GM12878 (cell line): Measurements from ENCODE around the gene LXN. TPM values are rescaled to one million over a fixed set of nuclear protein-coding genes. Genes with fewer than 3 reads are reported as not detected.

Source experiments
- ATAC-seq: fragments of 200-7000 bp; cut with Tn5 transposase; 3 replicates; pipeline ENCODE4 v1.9.1; 2020; ENCODE audit warnings: mild to moderate bottlenecking, moderate library complexity
- BruUV-seq: library from RNA; stranded (reverse); fragments of 400-500 nt; replicated peaks from 2 replicates; lab custom pipeline; 2021; lab: Mats Ljungman, UMichigan
- CTCF ChIA-PET: fragments of 300-600 bp; sonication (Branson Sonifier 250); formaldehyde crosslinking; extraction: SDS; loops from one replicate; lab custom pipeline; 2021; ENCODE audit warnings: inconsistent platforms; lab: Yijun Ruan, JAX
- POLR2A ChIA-PET: fragments of 350-600 bp; formaldehyde crosslinking; extraction: SDS; loops from one replicate; lab custom pipeline; 2021; ENCODE audit warnings: inconsistent platforms; lab: Charles Lee
- RAD21 ChIA-PET: fragments of 300-600 bp; sonication (Branson Sonifier 250); formaldehyde crosslinking; loops from one replicate; lab custom pipeline; 2023; ENCODE audit warnings: antibody characterized with exemption; ENCODE audit not compliant: unreplicated experiment; lab: Charles Lee
- SMC1A ChIA-PET: fragments of 300-600 bp; sonication (Branson Sonifier 250); formaldehyde crosslinking; loops from one replicate; lab custom pipeline; 2023; ENCODE audit not compliant: unreplicated experiment, uncharacterized antibody; lab: Charles Lee
- DNase-seq: peaks from one replicate; pipeline ENCODE4 v3.0.0-alpha.2; 2011; ENCODE audit warnings: low read depth, low spot score
- FAIRE-seq: peaks from 3 replicates; lab custom pipeline; 2011; peaks lifted over from hg19 to GRCh38; lab: Jason Lieb, UNC
- H2AFZ ChIP-seq: 2 replicates; pipeline ENCODE4 v1.6.0; 2011; ENCODE audit warnings: low read depth, low read length, control low read depth; ENCODE audit not compliant: control insufficient read depth
- H3K27ac ChIP-seq: 2 replicates; pipeline ENCODE4 v1.5.1; 2011; ENCODE audit warnings: control low read depth; ENCODE audit not compliant: control insufficient read depth, insufficient read depth
- H3K27me3 ChIP-seq, 2 experiments: replicated peaks in 1 of 2; 2 replicates each; pipeline versions ENCODE4 v1.6.0 to v1.6.1; 2011; ENCODE audit warnings: low read length in 1 of 2; ENCODE audit not compliant: control insufficient read depth in 2 of 2, insufficient read depth in 2 of 2
- H3K36me3 ChIP-seq, 2 experiments: 2 replicates each; pipeline ENCODE4 v1.5.1; 2011; ENCODE audit warnings: low read length in 1 of 2; ENCODE audit not compliant: control insufficient read depth in 2 of 2, insufficient read depth in 2 of 2
- H3K4me1 ChIP-seq: 2 replicates; pipeline ENCODE4 v1.6.1; 2011; ENCODE audit warnings: mild to moderate bottlenecking, low read length, moderate library complexity, mixed read lengths; ENCODE audit not compliant: control insufficient read depth, insufficient read depth
- H3K4me2 ChIP-seq: 2 replicates; pipeline ENCODE4 v1.6.0; 2011; ENCODE audit warnings: control low read depth; ENCODE audit not compliant: control insufficient read depth, insufficient read depth
- H3K4me3 ChIP-seq: fragments of 200-600 bp; sonication (generic); 2 replicates; pipeline ENCODE4 v1.5.1; 2016
- H3K79me2 ChIP-seq: 2 replicates; pipeline ENCODE4 v1.6.0; 2011; ENCODE audit warnings: low read length; ENCODE audit not compliant: control insufficient read depth, insufficient read depth
- H3K9ac ChIP-seq: 2 replicates; pipeline ENCODE4 v1.8.0; 2011; ENCODE audit warnings: low read length, control low read depth, mixed read lengths; ENCODE audit not compliant: control insufficient read depth, insufficient read depth
- H3K9me3 ChIP-seq: replicated peaks from 3 replicates; pipeline ENCODE4 v1.5.1; 2011; ENCODE audit warnings: mild to moderate bottlenecking, low read length; ENCODE audit not compliant: control insufficient read depth, insufficient read depth
- H4K20me1 ChIP-seq: 2 replicates; pipeline ENCODE4 v1.6.0; 2011; ENCODE audit not compliant: control insufficient read depth, insufficient read depth
- BACH1 ChIP-seq: fragments of 450-650 bp; IDR thresholded peaks from 2 replicates; pipeline ENCODE4 v1.6.1; 2017; ENCODE audit warnings: mild to moderate bottlenecking, borderline replicate concordance
- CREM ChIP-seq: IDR thresholded peaks from 2 replicates; pipeline ENCODE4 v1.6.1; 2014; ENCODE audit warnings: antibody characterized with exemption, low read depth
- CUX1 ChIP-seq: IDR thresholded peaks from 2 replicates; pipeline ENCODE4 v1.6.1; 2012; ENCODE audit warnings: improper control_type of control experiment, low read depth, low read length; ENCODE audit not compliant: insufficient replicate concordance
- ESRRA ChIP-seq: IDR thresholded peaks from 2 replicates; pipeline ENCODE4 v1.6.1; 2012; ENCODE audit warnings: mild to moderate bottlenecking, low read length, improper control_type of control experiment
- IRF4 ChIP-seq: IDR thresholded peaks from 2 replicates; pipeline ENCODE4 v1.6.1; 2011; ENCODE audit warnings: low read depth, low read length
- MEF2A ChIP-seq: IDR thresholded peaks from 2 replicates; pipeline ENCODE4 v1.6.1; 2011; ENCODE audit warnings: low read depth, mild to moderate bottlenecking, low read length, moderate library complexity; ENCODE audit not compliant: insufficient read depth
- NBN ChIP-seq: fragments of 450-650 bp; IDR thresholded peaks from 2 replicates; pipeline ENCODE4 v1.6.1; 2016
- PKNOX1 ChIP-seq: fragments of 450-650 bp; IDR thresholded peaks from 2 replicates; pipeline ENCODE4 v1.6.1; 2016; ENCODE audit warnings: mild to moderate bottlenecking
- PRDM15 ChIP-seq: fragments of 450-650 bp; formaldehyde crosslinking; IDR thresholded peaks from 2 replicates; pipeline ENCODE4 v1.4.0; 2020; ENCODE audit warnings: mild to moderate bottlenecking, moderate library complexity
- TBL1XR1 ChIP-seq: IDR thresholded peaks from 2 replicates; pipeline ENCODE4 v1.6.1; 2012; ENCODE audit warnings: low read depth, low read length, improper control_type of control experiment
- WGBS: methylation state at CpG from one replicate; pipeline ENCODE4 v1.1.6; 2016; ENCODE audit warnings: low lambda C conversion rate; ENCODE audit not compliant: insufficient replicate concordance, insufficient coverage; ENCODE audit errors: missing lambda C conversion rate; 5-methylcytosine and 5-hydroxymethylcytosine counted together
- in situ Hi-C: fragments of 300-500 bp; cut with MboI; formaldehyde crosslinking; loops from 9 replicates; pipeline ENCODE4 v1.14.3; 2018; ENCODE audit warnings: mixed read lengths
- intact Hi-C: fragments of 100-400 bp; cut with micrococcal nuclease; formaldehyde crosslinking; loops from one replicate; pipeline ENCODE4 v1.14.2; 2022; ENCODE audit not compliant: unreplicated experiment
- polyA plus RNA-seq, 11 experiments: library from polyadenylated mRNA; depleted of rRNA in 4 of 11; unstranded in 6 of 11; stranded (reverse) in 5 of 11; fragments of >200 nt; fragmentation: Nextera tagmentation in 4 of 11; fragmentation: Illumina TruSeq in 1 of 11; extraction: Ambion mirVana in 4 of 11; extraction: Trizol in 1 of 11; gene quantifications; 1 replicate in 1 of 11; 2 replicates in 10 of 11; pipeline versions ENCODE4 v1.2.1 to v1.2.3, GENCODE V29; 2011 to 2016; ENCODE audit warnings: inconsistent platforms in 2 of 11, missing spikeins in 2 of 11, low read depth in 1 of 11
- total RNA-seq, 4 experiments: library from RNA; depleted of rRNA in 3 of 4; stranded (reverse); fragments of >200 nt in 3 of 4; fragmentation: Illumina TruSeq in 1 of 4; extraction: Trizol in 1 of 4; gene quantifications; 2 replicates each; pipeline versions ENCODE4 v1.2.1 to v1.2.3, GENCODE V29; 2013 to 2021

The LXN gene
- total and polyA plus RNA-seq, 10 of the 15 experiments (the other 5 are each of a cell fraction or from before 2014, with no cell fraction given), result 10.7 to 45.0 (median 20.4) TPM

- TF ChIP-seq PKNOX1, result no peak
- TF ChIP-seq BACH1, result no peak
- TF ChIP-seq, all 136 proteins: peak for 0
Observed at GRCh38 chr3:158680861-158681260, 8.4 kb upstream of the LXN start (continued).

GRCh38 chr3:158679547-158680000 is 7.1 kb upstream of the LXN start:
- no peaks in the 10 kb centered on the region for H3K4me1 ChIP-seq
- no peak overlapping the region for H3K4me2 ChIP-seq
- no peak for TF ChIP-seq IRF4
- TF ChIP-seq CUX1, result no peak
- TF ChIP-seq MEF2A, result no peak
- no peak for TF ChIP-seq NBN
- no peak for TF ChIP-seq CREM
- no peak for TF ChIP-seq PRDM15 (CRISPR knock-in tag)
- no peak for TF ChIP-seq TBL1XR1
- no peak for TF ChIP-seq ESRRA
- FAIRE-seq (no peak), DNase-seq (no peak), ATAC-seq (no peak)
- no peaks in the 10 kb centered on the region for H4K20me1 ChIP-seq
- ChIA-PET SMC1A (no interaction called here), RAD21 (no interaction called here), CTCF (interaction anchor here (0.7 to 1.6 kb wide), 3 partner anchors 10 to 35 kb away, joined by 3 to 10 read pairs (median 8); partner anchors contain the start of gene GFM1), POLR2A (interaction anchor here (0.6 kb wide), 1 partner anchor 1883 kb away, joined by 3 read pairs; no protein-coding TSS in a partner anchor)
- no peaks in the 10 kb centered on the region for H3K79me2 ChIP-seq
- BruUV-seq, result no TSS peak
- intact Hi-C loops, result no loop called here
- H3K9me3 ChIP-seq, result no peaks in the 10 kb centered on the region
- no peak overlapping the region for H3K9ac ChIP-seq
- no peak overlapping the region for H3K4me3 ChIP-seq
- H3K27ac ChIP-seq, result no peak overlapping the region
- WGBS, result 0% methylated on average over 1 of the region's 1 CpG
- H3K27me3 ChIP-seq, result no peaks in the 10 kb centered on the region
- peaks cover 0 to 8% of the 10 kb centered on the region in 2 experiments; a peak in 3 of 4 replicates for H3K36me3 ChIP-seq
- in situ Hi-C loops, result no loop called here
- no peak overlapping the region for H2AFZ ChIP-seq
